Peyer's patch (tissue), 4 donors: ENCODE results near the gene ADGRG3. TPM values are rescaled to one million over a fixed set of nuclear protein-coding genes. Genes with fewer than 3 reads are reported as not detected.
A peak's percentile ranks its signal among the peaks of the same experiment; 100 is the strongest.

ENCODE experiments used
- DNase-seq, 3 donors: peaks; one replicate each; pipeline ENCODE4 v3.0.0-alpha.2; 2017 to 2019
- H3K27ac ChIP-seq, 4 donors: fragments of 200-600 bp; sonication (generic); one replicate each; pipeline ENCODE4 v1.5.1; 2016 to 2019
- H3K27me3 ChIP-seq, 2 donors: fragments of 200-600 bp; sonication (generic); one replicate each; pipeline ENCODE4 v1.5.1; 2019
- H3K36me3 ChIP-seq, 3 donors: fragments of 200-600 bp; sonication (generic); one replicate each; pipeline ENCODE4 v1.5.1; 2016 to 2019
- H3K4me1 ChIP-seq, 4 donors: fragments of 200-600 bp; sonication (generic); one replicate each; pipeline ENCODE4 v1.5.1; 2016 to 2019
- H3K4me3 ChIP-seq, 4 donors: fragments of 200-600 bp; sonication (generic); 1 replicate in 3 of 4; 2 replicates in 1 of 4; pipeline ENCODE4 v1.5.1; 2016 to 2019; ENCODE audit warnings: mild to moderate bottlenecking in 1 of 4
- H3K9me3 ChIP-seq, 4 donors: fragments of 200-600 bp; sonication (generic); one replicate each; pipeline ENCODE4 v1.5.1; 2016 to 2019; ENCODE audit warnings: mild to moderate bottlenecking in 1 of 4
- POLR2A ChIP-seq, 2 donors: fragments of 450-650 bp; IDR thresholded peaks; one replicate each; pipeline ENCODE4 v1.5.1; 2017; ENCODE audit warnings: antibody characterized with exemption in 2 of 2, mild to moderate bottlenecking in 2 of 2, moderate library complexity in 2 of 2
- total RNA-seq, 4 donors: library from RNA; depleted of rRNA; stranded (reverse); fragments of >200 nt; gene quantifications; one replicate each; pipeline ENCODE4 v1.1.0, GENCODE V29; 2016
- TF ChIP-seq, protein P1 (sequence below), 6 experiments: fragments of 450-650 bp in 4 of 6; fragments of 200-600 bp in 2 of 6; sonication (generic) in 1 of 6; IDR thresholded peaks; one replicate each; pipeline ENCODE4 v1.5.1; 2017 to 2019; ENCODE audit warnings: antibody characterized with exemption in 6 of 6, mild to moderate bottlenecking in 3 of 6, moderate library complexity in 1 of 6

ADGRG3 gene
- total RNA-seq, 4 donors from 2014 or later = 0.47 to 4.1 (median 1.9) TPM

DNA sequence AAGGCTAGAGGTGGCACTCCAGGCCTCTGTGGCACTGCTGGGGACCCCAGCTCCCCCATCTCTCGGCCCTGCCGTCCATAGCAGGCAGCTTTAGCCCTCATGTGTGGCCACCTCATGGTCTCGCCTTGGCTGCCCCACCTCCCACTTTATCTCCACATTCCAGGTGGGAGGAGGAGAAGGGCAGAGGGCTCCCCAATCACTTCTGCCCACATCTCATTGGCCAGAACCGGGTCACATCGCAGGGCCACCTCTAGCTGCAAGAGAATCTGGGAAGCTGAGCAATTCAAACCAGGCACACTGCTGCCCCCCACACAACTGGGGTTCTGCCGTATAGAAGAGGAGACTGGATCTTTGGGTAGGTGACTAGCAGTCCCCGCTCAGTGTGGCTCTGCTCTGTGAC, 28.1 kb downstream of the ADGRG3 start:
- Histone ChIP-seq H3K9me3 (no peaks in the 10 kb centered on the region), H3K4me3 (no peak overlapping the region), H3K4me1 (no peaks in the 10 kb centered on the region), H3K27me3 (no peaks in the 10 kb centered on the region), H3K27ac (no peak overlapping the region), H3K36me3 (no peaks in the 10 kb centered on the region)
- TF ChIP-seq, protein P1, sequence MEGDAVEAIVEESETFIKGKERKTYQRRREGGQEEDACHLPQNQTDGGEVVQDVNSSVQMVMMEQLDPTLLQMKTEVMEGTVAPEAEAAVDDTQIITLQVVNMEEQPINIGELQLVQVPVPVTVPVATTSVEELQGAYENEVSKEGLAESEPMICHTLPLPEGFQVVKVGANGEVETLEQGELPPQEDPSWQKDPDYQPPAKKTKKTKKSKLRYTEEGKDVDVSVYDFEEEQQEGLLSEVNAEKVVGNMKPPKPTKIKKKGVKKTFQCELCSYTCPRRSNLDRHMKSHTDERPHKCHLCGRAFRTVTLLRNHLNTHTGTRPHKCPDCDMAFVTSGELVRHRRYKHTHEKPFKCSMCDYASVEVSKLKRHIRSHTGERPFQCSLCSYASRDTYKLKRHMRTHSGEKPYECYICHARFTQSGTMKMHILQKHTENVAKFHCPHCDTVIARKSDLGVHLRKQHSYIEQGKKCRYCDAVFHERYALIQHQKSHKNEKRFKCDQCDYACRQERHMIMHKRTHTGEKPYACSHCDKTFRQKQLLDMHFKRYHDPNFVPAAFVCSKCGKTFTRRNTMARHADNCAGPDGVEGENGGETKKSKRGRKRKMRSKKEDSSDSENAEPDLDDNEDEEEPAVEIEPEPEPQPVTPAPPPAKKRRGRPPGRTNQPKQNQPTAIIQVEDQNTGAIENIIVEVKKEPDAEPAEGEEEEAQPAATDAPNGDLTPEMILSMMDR (IDR thresholded peaks at IDR 0.05) = no peak
- no peak for TF ChIP-seq POLR2A (IDR thresholded peaks at IDR 0.05)
- peak in 1 of 3 donors; percentile 29 for DNase-seq

DNA sequence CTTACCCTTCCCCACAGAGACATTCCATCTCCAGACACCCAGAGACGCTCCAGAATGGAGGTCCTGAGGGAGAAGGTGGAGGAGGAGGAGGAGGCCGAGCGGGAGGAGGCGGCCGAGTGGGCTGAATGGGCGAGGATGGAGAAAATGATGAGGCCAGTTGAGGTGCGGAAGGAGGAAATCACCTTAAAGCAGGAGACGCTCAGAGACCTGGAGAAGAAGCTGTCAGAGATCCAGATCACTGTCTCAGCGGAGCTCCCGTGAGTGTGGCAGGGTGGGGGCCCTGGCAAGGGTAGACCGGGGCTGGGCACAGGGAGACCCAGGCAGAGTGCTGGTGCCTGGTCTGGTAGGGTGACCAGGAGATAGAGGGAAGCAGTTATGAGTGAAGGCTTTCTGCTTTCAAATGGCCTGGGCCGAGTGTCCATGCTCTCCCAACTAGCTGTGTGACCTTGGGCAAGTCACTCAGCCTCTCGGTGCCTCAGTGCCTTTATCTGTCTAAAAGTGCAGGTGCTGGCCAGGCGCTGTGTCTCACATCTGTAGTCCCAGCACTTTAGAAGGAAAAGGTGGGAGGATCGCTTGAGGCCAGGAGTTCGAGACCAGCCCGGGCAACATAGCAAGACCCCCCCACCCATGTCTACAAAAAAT, 29.9 kb downstream of the ADGRG3 start:
- Histone ChIP-seq H3K36me3 (no peaks in the 10 kb centered on the region), H3K27ac (no peak overlapping the region), H3K9me3 (no peaks in the 10 kb centered on the region), H3K4me3 (no peak overlapping the region), H3K4me1 (no peaks in the 10 kb centered on the region), H3K27me3 (no peaks in the 10 kb centered on the region)
- peak in 1 of 3 donors; percentile 37 for DNase-seq
- no peak for TF ChIP-seq POLR2A (IDR thresholded peaks at IDR 0.05)
- TF ChIP-seq, protein P1 (IDR thresholded peaks at IDR 0.05) = no peak

DNA sequence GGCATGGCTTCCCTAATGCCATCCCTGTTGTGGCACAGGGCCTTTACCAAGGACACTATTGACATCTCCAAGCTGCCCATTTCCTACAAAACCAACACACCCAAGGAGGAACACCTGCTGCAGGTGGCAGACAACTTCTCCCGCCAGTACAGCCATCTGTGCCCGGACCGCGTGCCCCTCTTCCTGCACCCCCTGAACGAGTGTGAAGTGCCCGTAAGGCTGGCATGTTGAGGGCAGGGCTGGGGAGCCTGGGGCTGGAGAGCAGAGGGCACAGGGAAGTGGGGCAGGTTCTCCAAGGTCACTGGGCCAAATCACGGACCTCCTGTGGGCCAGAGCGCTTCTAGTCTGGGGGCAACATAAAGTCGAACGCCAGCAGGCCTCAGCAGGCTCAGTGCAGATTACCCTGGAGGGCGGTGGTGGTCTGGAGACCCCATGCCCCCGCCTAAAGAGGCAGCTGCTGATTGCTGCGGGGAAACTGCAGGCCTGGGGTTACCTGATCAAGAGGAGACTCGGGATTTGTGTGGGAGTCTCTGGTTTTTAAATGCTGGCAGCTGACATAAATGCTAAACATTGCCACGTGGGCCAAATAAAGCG, 30.8 kb downstream of the ADGRG3 start:
- no peak overlapping the region for H3K4me3 ChIP-seq
- no peaks in the 10 kb centered on the region for H3K27me3 ChIP-seq
- no peaks in the 10 kb centered on the region for H3K9me3 ChIP-seq
- H3K4me1 ChIP-seq = no peaks in the 10 kb centered on the region
- no peaks in the 10 kb centered on the region for H3K36me3 ChIP-seq
- H3K27ac ChIP-seq = no peak overlapping the region
- TF ChIP-seq, protein P1 (IDR thresholded peaks at IDR 0.05) = no peak
- TF ChIP-seq POLR2A (IDR thresholded peaks at IDR 0.05) = no peak
- DNase-seq = peak in 1 of 3 donors; percentile 34

- no peaks in the 10 kb centered on the region for H3K4me1 ChIP-seq
- H3K36me3 ChIP-seq = no peaks in the 10 kb centered on the region
- TF ChIP-seq POLR2A (IDR thresholded peaks at IDR 0.05) = no peak
- TF ChIP-seq, protein P1 (IDR thresholded peaks at IDR 0.05) = no peak
- H3K9me3 ChIP-seq = no peaks in the 10 kb centered on the region
- no peak overlapping the region for H3K27ac ChIP-seq
- no peaks in the 10 kb centered on the region for H3K27me3 ChIP-seq
- H3K4me3 ChIP-seq = no peak overlapping the region
- DNase-seq = peak in 1 of 3 donors; percentile 27
These were observed 31.4 kb downstream of the ADGRG3 start for GRCh38 chr16:57699481-57699880.

DNA sequence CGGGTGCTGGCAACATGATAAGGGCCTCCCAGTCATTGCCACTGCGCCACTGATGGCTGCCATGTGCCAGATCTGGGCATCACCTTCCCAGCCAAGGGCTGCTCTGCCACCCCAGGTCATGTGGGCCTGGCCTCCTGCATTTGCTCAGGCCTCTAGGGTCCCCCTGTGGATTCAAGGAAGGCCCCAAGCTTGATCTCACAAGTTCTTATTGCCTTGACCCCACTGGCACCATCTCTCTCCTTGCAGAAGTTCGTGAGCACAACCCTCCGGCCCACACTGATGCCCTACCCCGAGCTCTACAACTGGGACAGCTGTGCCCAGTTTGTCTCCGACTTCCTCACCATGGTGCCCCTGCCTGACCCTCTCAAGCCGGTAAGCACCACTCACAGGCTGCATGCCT, 31.8 kb downstream of the ADGRG3 start:
- Histone ChIP-seq H3K4me1 (no peaks in the 10 kb centered on the region), H3K36me3 (no peaks in the 10 kb centered on the region), H3K4me3 (no peak overlapping the region), H3K27me3 (no peaks in the 10 kb centered on the region), H3K27ac (no peak overlapping the region), H3K9me3 (no peaks in the 10 kb centered on the region)
- no peak for DNase-seq
- TF ChIP-seq, protein P1 (IDR thresholded peaks at IDR 0.05) = no peak
- TF ChIP-seq POLR2A (IDR thresholded peaks at IDR 0.05) = no peak
